ENCODE data around the gene ANKS1A.

DNA sequence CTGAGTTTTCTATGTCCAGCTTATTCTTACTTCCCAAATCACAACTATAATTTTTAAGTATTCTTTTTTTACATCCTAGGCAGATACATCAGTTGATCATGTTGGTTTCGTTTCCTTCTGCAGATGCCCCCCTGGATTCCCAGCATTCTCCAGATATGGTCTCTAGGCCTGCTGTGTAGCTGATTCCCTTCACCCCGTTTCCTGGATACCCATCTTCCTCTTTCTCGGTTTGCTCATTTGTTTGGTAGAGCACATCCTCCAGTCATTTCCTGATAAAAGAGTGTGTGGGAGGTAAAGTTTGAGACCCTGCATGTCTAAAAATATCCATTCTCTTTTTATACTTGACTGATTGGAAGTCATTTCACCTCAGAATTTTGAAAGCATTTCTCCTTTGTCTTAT, 66.4 kb downstream of the ANKS1A start:
- TF ChIP-seq, protein P1, sequence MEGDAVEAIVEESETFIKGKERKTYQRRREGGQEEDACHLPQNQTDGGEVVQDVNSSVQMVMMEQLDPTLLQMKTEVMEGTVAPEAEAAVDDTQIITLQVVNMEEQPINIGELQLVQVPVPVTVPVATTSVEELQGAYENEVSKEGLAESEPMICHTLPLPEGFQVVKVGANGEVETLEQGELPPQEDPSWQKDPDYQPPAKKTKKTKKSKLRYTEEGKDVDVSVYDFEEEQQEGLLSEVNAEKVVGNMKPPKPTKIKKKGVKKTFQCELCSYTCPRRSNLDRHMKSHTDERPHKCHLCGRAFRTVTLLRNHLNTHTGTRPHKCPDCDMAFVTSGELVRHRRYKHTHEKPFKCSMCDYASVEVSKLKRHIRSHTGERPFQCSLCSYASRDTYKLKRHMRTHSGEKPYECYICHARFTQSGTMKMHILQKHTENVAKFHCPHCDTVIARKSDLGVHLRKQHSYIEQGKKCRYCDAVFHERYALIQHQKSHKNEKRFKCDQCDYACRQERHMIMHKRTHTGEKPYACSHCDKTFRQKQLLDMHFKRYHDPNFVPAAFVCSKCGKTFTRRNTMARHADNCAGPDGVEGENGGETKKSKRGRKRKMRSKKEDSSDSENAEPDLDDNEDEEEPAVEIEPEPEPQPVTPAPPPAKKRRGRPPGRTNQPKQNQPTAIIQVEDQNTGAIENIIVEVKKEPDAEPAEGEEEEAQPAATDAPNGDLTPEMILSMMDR (conservative IDR thresholded peaks at IDR 0.05; ENCODE audit: low read depth, low read length), result no peak
- no peak for TF ChIP-seq MAFK (IDR thresholded peaks at IDR 0.05; ENCODE audit: low read depth, low read length)
- no peak for TF ChIP-seq FOS (IDR thresholded peaks at IDR 0.05; ENCODE audit: low read depth, low read length)
- no peak for TF ChIP-seq POLR2A (IDR thresholded peaks at IDR 0.05; ENCODE audit: low read depth, low read length)

All from IMR-90 (cell line).